ENCODE data around the gene TRPC3.

TRPC3 gene

DNA sequence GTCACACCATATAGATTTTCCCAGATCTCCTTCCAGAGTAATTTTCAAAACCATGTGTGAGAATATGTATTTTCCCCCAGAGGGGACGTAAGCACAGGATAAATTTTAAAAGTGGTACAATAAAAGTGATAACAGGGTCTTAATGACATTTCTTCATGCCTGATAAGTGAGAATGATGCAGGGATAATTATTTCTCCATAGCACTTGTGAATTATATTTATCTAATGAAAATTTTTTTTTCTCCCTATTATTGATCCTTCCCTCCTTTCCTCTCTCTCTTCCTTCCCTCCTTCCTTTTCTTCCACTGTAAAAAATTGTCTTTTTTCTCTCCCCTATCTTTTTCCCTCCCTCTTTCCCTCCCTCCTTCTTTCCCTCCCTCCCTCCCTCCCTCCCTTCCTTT lies 17.0 kb upstream of the TRPC3 start:
- Histone ChIP-seq H2AFZ (ENCODE audit: low read depth, low read length, severe bottlenecking) (no peak overlapping the region), H3K9me3 (ENCODE audit: insufficient read depth, low read length) (no peaks in the 10 kb centered on the region), H3K4me3 (ENCODE audit: insufficient read depth, low read length, poor library complexity, severe bottlenecking) (no peak overlapping the region), H3K36me3 (ENCODE audit: low read length) (no peaks in the 10 kb centered on the region), H3K27me3 (ENCODE audit: low read length) (no peaks in the 10 kb centered on the region), H3F3A (ENCODE audit: insufficient read depth) (no peaks in the 10 kb centered on the region), H3K79me2 (ENCODE audit: insufficient read depth, low read length) (no peaks in the 10 kb centered on the region), H3K9ac (ENCODE audit: low read length) (no peak overlapping the region), H3K4me2 (ENCODE audit: low read depth, low read length, poor library complexity, severe bottlenecking) (no peak overlapping the region), H3K9me2 (replicated peaks; ENCODE audit: insufficient read depth, low read length) (no peaks in the 10 kb centered on the region), H4K20me1 (ENCODE audit: low read depth, low read length) (no peaks in the 10 kb centered on the region), H3K27ac (ENCODE audit: low read depth, low read length) (no peak overlapping the region)
- TF ChIP-seq, protein P1, sequence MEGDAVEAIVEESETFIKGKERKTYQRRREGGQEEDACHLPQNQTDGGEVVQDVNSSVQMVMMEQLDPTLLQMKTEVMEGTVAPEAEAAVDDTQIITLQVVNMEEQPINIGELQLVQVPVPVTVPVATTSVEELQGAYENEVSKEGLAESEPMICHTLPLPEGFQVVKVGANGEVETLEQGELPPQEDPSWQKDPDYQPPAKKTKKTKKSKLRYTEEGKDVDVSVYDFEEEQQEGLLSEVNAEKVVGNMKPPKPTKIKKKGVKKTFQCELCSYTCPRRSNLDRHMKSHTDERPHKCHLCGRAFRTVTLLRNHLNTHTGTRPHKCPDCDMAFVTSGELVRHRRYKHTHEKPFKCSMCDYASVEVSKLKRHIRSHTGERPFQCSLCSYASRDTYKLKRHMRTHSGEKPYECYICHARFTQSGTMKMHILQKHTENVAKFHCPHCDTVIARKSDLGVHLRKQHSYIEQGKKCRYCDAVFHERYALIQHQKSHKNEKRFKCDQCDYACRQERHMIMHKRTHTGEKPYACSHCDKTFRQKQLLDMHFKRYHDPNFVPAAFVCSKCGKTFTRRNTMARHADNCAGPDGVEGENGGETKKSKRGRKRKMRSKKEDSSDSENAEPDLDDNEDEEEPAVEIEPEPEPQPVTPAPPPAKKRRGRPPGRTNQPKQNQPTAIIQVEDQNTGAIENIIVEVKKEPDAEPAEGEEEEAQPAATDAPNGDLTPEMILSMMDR (IDR thresholded peaks at IDR 0.05; ENCODE audit: insufficient read depth, low read length, poor library complexity, severe bottlenecking) = no peak
- no peak for TF ChIP-seq EZH2phosphoT487 (conservative IDR thresholded peaks at IDR 0.05; ENCODE audit: low read length)

DNA sequence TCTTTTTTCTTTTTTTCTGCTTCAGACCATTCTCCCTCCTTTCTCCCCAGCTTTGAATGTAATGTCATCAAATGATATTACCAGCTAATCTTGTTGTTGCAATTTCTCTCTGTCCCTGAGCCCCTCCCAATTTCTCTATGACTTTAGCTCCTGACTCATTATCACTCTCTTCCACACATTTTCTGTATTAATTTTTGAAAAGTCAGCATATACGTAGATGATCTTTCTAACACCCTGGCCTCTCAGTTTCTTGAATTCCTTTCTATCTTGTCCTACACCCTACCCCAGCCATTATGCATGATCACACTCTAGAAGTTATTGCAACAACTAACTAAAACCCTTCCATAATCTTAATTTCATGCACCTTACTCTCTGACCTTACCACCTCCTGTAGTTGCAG lies 13.1 kb upstream of the TRPC3 start:
- no peaks in the 10 kb centered on the region for H3K79me2 ChIP-seq (ENCODE audit: insufficient read depth, low read length)
- H4K20me1 ChIP-seq (ENCODE audit: low read depth, low read length) = no peaks in the 10 kb centered on the region
- H3K27ac ChIP-seq (ENCODE audit: low read depth, low read length) = no peak overlapping the region
- no peaks in the 10 kb centered on the region for H3K27me3 ChIP-seq (ENCODE audit: low read length)
- no peaks in the 10 kb centered on the region for H3K9me2 ChIP-seq (replicated peaks; ENCODE audit: insufficient read depth, low read length)
- TF ChIP-seq, protein P1 (IDR thresholded peaks at IDR 0.05; ENCODE audit: insufficient read depth, low read length, poor library complexity, severe bottlenecking) = no peak
- no peak for TF ChIP-seq EZH2phosphoT487 (conservative IDR thresholded peaks at IDR 0.05; ENCODE audit: low read length)
- H3K9ac ChIP-seq (ENCODE audit: low read length) = no peak overlapping the region
- no peaks in the 10 kb centered on the region for H3K9me3 ChIP-seq (ENCODE audit: insufficient read depth, low read length)
- no peak overlapping the region for H3K4me3 ChIP-seq (ENCODE audit: insufficient read depth, low read length, poor library complexity, severe bottlenecking)
- H3F3A ChIP-seq (ENCODE audit: insufficient read depth) = no peaks in the 10 kb centered on the region
- H3K4me2 ChIP-seq (ENCODE audit: low read depth, low read length, poor library complexity, severe bottlenecking) = no peak overlapping the region
- H2AFZ ChIP-seq (ENCODE audit: low read depth, low read length, severe bottlenecking) = no peak overlapping the region
- H3K36me3 ChIP-seq (ENCODE audit: low read length) = no peaks in the 10 kb centered on the region

DNA sequence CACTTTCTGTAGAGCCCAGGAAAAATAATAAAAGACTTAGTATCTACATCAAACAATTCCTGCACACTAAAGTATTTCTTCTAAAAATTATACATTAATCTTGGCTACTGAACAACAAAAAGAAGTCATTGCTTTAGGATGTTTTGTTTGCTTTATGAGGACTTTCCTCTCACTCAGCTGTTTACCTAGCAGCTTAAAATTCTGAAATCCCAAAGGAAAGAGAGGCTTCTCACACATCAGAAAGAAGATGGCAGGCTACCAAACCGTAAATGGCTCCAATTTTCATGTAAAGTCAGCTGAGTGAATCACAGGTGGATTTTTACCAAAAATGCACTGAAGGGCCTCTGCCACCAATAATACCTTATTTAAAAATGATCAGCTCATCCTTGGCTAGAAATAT lies 9.0 kb upstream of the TRPC3 start:
- no peak for TF ChIP-seq EZH2phosphoT487 (conservative IDR thresholded peaks at IDR 0.05; ENCODE audit: low read length)
- TF ChIP-seq, protein P1 (IDR thresholded peaks at IDR 0.05; ENCODE audit: insufficient read depth, low read length, poor library complexity, severe bottlenecking) = no peak
- no peak overlapping the region for H3K27ac ChIP-seq (ENCODE audit: low read depth, low read length)

More for the DNA sequence above, 9.0 kb upstream of the TRPC3 start:
- no peaks in the 10 kb centered on the region for H3K9me2 ChIP-seq (replicated peaks; ENCODE audit: insufficient read depth, low read length)
- no peaks in the 10 kb centered on the region for H3K36me3 ChIP-seq (ENCODE audit: low read length)
- H3K4me2 ChIP-seq (ENCODE audit: low read depth, low read length, poor library complexity, severe bottlenecking) = no peak overlapping the region
- no peak overlapping the region for H3K9ac ChIP-seq (ENCODE audit: low read length)
- H2AFZ ChIP-seq (ENCODE audit: low read depth, low read length, severe bottlenecking) = no peak overlapping the region
- no peak overlapping the region for H3K4me3 ChIP-seq (ENCODE audit: insufficient read depth, low read length, poor library complexity, severe bottlenecking)
- no peaks in the 10 kb centered on the region for H3F3A ChIP-seq (ENCODE audit: insufficient read depth)
- no peaks in the 10 kb centered on the region for H3K79me2 ChIP-seq (ENCODE audit: insufficient read depth, low read length)
- no peaks in the 10 kb centered on the region for H3K27me3 ChIP-seq (ENCODE audit: low read length)
- no peaks in the 10 kb centered on the region for H4K20me1 ChIP-seq (ENCODE audit: low read depth, low read length)
- H3K9me3 ChIP-seq (ENCODE audit: insufficient read depth, low read length) = no peaks in the 10 kb centered on the region

All from SU-DHL-6 (cell line).